SK-N-MC (cell line): ENCODE measurements around the gene HMGN4.
A peak's percentile ranks its signal among the peaks of the same experiment; 100 is the strongest.

Source experiments
- DNase-seq: peaks from one replicate; pipeline ENCODE4 v3.0.0-alpha.2; 2011; ENCODE audit warnings: low read depth, low spot score
- H3K27ac ChIP-seq: fragments of 200-600 bp; sonication (generic); 2 replicates; pipeline ENCODE4 v1.5.1; 2016; ENCODE audit warnings: mixed run types
- H3K36me3 ChIP-seq: fragments of 200-600 bp; sonication (generic); 2 replicates; pipeline ENCODE4 v1.6.1; 2017; ENCODE audit warnings: antibody characterized with exemption, low read length, mixed read lengths; ENCODE audit not compliant: insufficient read depth
- H3K4me3 ChIP-seq: fragments of 200-600 bp; sonication (generic); 2 replicates; pipeline ENCODE4 v1.5.1; 2016
- H3K9ac ChIP-seq: fragments of 200-600 bp; sonication (generic); 2 replicates; pipeline ENCODE4 v1.8.0; 2017; ENCODE audit warnings: mixed run types, mixed read lengths; ENCODE audit not compliant: insufficient read length
- H3K9me3 ChIP-seq: fragments of 200-600 bp; sonication (generic); 2 replicates; pipeline ENCODE4 v1.6.1; 2017; ENCODE audit warnings: low read depth, mild to moderate bottlenecking, antibody characterized with exemption, low read length, moderate library complexity, mixed read lengths
- EZH2 ChIP-seq: fragments of 200-600 bp; sonication (generic); IDR thresholded peaks from one replicate; pipeline ENCODE4 v1.6.1; 2017; ENCODE audit warnings: antibody characterized with exemption
- FOXP2 ChIP-seq: optimal IDR thresholded peaks from 2 replicates; pipeline ENCODE3; 2011; ENCODE audit warnings: mild to moderate bottlenecking, moderate library complexity; ENCODE audit not compliant: insufficient read depth; ENCODE audit errors: extremely low read length, control extremely low read depth
- POLR2AphosphoS5 ChIP-seq: IDR thresholded peaks from 2 replicates; pipeline ENCODE4 v1.6.1; 2012; ENCODE audit warnings: mild to moderate bottlenecking, low read depth, low read length, borderline replicate concordance

Gene HMGN4

GRCh38 chr6:26594131-26594498 is 55.9 kb downstream of the HMGN4 start:
- no peak overlapping the region for H3K9ac ChIP-seq
- no peak for TF ChIP-seq FOXP2
- no peak for TF ChIP-seq POLR2AphosphoS5
- no peak for TF ChIP-seq EZH2
- peaks cover 12% of the 10 kb centered on the region for H3K36me3 ChIP-seq
- H3K4me3 ChIP-seq: no peak overlapping the region
- no peak overlapping the region for H3K27ac ChIP-seq
- no peak for DNase-seq
- H3K9me3 ChIP-seq: no peaks in the 10 kb centered on the region

GRCh38 chr6:26594730-26595632 is 56.8 kb downstream of the HMGN4 start:
- H3K9me3 ChIP-seq: no peaks in the 10 kb centered on the region
- H3K4me3 ChIP-seq: peak overlapping the region; percentile 95
- peak overlapping the region; percentile 93 for H3K9ac ChIP-seq
- TF ChIP-seq FOXP2 (no peak), EZH2 (no peak), POLR2AphosphoS5 (no peak)
- no peak for DNase-seq
- H3K27ac ChIP-seq: peak overlapping the region; percentile 88
- H3K36me3 ChIP-seq: peaks cover 20% of the 10 kb centered on the region

- peaks cover 24% of the 10 kb centered on the region for H3K36me3 ChIP-seq
- H3K27ac ChIP-seq: peak overlapping the region; percentile 88
- peak overlapping the region; percentile 93 for H3K9ac ChIP-seq
- no peaks in the 10 kb centered on the region for H3K9me3 ChIP-seq
- peak; percentile 70 for DNase-seq
- peak overlapping the region; percentile 95 for H3K4me3 ChIP-seq
- TF ChIP-seq EZH2: no peak
- TF ChIP-seq POLR2AphosphoS5: peak; percentile 28; the same call in 1 of the 2 replicates
- no peak for TF ChIP-seq FOXP2
Measured at GRCh38 chr6:26595669-26596269, 57.6 kb downstream of the HMGN4 start.
